ENCODE measurements around the gene UPK1A.
"Not testable (repeated sequence)": the region's sequence is repeated elsewhere in the genome, so short reads cannot be mapped to it uniquely, and the experiment has no call there.

The UPK1A gene

GRCh38 chr19:35719402-35720162, 53.3 kb downstream of the UPK1A start:
- no peak for DNase-seq

- no peak for DNase-seq
These were observed 53.8 kb downstream of the UPK1A start for GRCh38 chr19:35720163-35720524.

GRCh38 chr19:35720648-35721047, 54.3 kb downstream of the UPK1A start:
- no peak for DNase-seq

- DNase-seq: no peak
These were observed 55.1 kb downstream of the UPK1A start for GRCh38 chr19:35721374-35721773.

- no peak for DNase-seq
These were observed 56.1 kb downstream of the UPK1A start for GRCh38 chr19:35722461-35722860.

- DNase-seq: no peak
These were observed 56.6 kb downstream of the UPK1A start for GRCh38 chr19:35722897-35723296.

GRCh38 chr19:35723671-35724070, 57.4 kb downstream of the UPK1A start:
- DNase-seq: no peak

GRCh38 chr19:35724132-35724531, 57.8 kb downstream of the UPK1A start:
- DNase-seq: not testable (repeated sequence)

- no peak for DNase-seq
These were observed 58.2 kb downstream of the UPK1A start for GRCh38 chr19:35724560-35724959.

GRCh38 chr19:35725216-35725861, 59.0 kb downstream of the UPK1A start:
- DNase-seq: no peak

GRCh38 chr19:35727053-35727955, 61.0 kb downstream of the UPK1A start:
- DNase-seq: no peak

Measured in CD4-positive, alpha-beta T cell treated with Interleukin-4 for 1 hour (primary cell).